GM12891 (cell line): Measurements from ENCODE around the gene ARHGEF11.

Source experiments
- POLR2A ChIP-seq: IDR thresholded peaks from 2 replicates; pipeline ENCODE4 v1.6.1; 2011; ENCODE audit warnings: low read depth, low read length, control low read depth
- POLR2AphosphoS5 ChIP-seq: IDR thresholded peaks from 2 replicates; pipeline ENCODE4 v1.6.1; 2011; ENCODE audit warnings: low read depth, low read length, control low read depth
- TAF1 ChIP-seq: IDR thresholded peaks from 2 replicates; pipeline ENCODE4 v1.6.1; 2011; ENCODE audit warnings: low read depth, low read length, control low read depth

DNA sequence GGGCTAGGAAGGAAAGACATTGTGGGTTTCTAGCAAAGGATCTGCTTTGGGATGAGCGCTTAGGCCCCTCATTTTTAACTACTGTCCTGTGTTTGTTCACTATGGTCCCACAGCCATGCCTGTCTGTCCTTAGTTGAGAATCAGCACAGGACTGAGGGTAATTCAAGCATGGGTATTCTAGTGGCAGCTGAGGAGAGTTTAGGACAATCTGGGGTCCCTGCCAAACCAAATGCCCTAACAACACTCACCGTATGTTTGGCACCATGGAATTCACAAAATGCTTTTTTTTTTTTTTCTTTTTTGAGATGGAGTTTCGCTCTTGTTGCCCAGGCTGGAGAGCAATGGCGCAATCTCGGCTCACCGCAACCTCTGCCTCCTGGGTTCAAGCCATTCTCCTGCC, 10.4 kb downstream of the ARHGEF11 start:
- TF ChIP-seq POLR2A (no peak), POLR2AphosphoS5 (no peak), TAF1 (no peak)
